Transverse colon (tissue), 3 donors: ENCODE data around the gene MYG1.

ENCODE experiments used
- CTCF ChIP-seq, 5 experiments: fragments of 200-600 bp in 3 of 5; fragments of 450-650 bp in 2 of 5; sonication (generic) in 3 of 5; IDR thresholded peaks; 1 replicate in 2 of 5; 2 replicates in 3 of 5; pipeline ENCODE4 v1.5.1; 2016 to 2017; ENCODE audit warnings: antibody characterized with exemption in 5 of 5, inconsistent platforms in 3 of 5, mild to moderate bottlenecking in 2 of 5, moderate library complexity in 1 of 5
- POLR2A ChIP-seq: fragments of 450-650 bp; IDR thresholded peaks from one replicate; pipeline ENCODE4 v1.6.1; 2016; ENCODE audit warnings: antibody characterized with exemption, mild to moderate bottlenecking, moderate library complexity

- no peak for TF ChIP-seq CTCF (IDR thresholded peaks at IDR 0.05)
- no peak for TF ChIP-seq POLR2A
Measured at GRCh38 chr12:53347905-53348304, 48.4 kb downstream of the MYG1 start.
